Cardiac muscle cell (in vitro differentiated cells and primary cell): ENCODE data around the gene XIRP2. TPM values are rescaled to one million over a fixed set of nuclear protein-coding genes. Genes with fewer than 3 reads are reported as not detected.

ENCODE experiments used
- DNase-seq, 2 donors: peaks; one replicate each; pipeline versions ENCODE4 v3.0.0 to v3.0.0-alpha.2; 2010 to 2017; ENCODE audit warnings: low read depth in 1 of 2, low spot score in 1 of 2
- H3K27ac ChIP-seq: fragments of 200-600 bp; sonication (generic); 2 replicates; pipeline ENCODE4 v1.5.1; 2016
- H3K27me3 ChIP-seq: fragments of 200-600 bp; sonication (generic); 2 replicates; pipeline ENCODE4 v1.6.0; 2016; ENCODE audit warnings: control low read depth
- H3K36me3 ChIP-seq: fragments of 200-600 bp; sonication (generic); 2 replicates; pipeline ENCODE4 v1.5.1; 2016; ENCODE audit warnings: control low read depth
- H3K4me1 ChIP-seq: fragments of 200-600 bp; sonication (generic); 2 replicates; pipeline ENCODE4 v1.8.1; 2017; ENCODE audit warnings: low read depth, mild to moderate bottlenecking, mixed run types
- H3K4me3 ChIP-seq: fragments of 200-600 bp; sonication (generic); 2 replicates; pipeline ENCODE4 v1.5.1; 2016; ENCODE audit warnings: mild to moderate bottlenecking
- H3K9me3 ChIP-seq: fragments of 200-600 bp; sonication (generic); 2 replicates; pipeline ENCODE4 v1.5.1; 2017; ENCODE audit warnings: low read depth, mild to moderate bottlenecking, control low read depth
- CTCF ChIP-seq: IDR thresholded peaks from 2 replicates; pipeline ENCODE4 v1.5.1; 2012; ENCODE audit warnings: low read depth, mild to moderate bottlenecking, low read length
- polyA plus RNA-seq: library from polyadenylated mRNA; unstranded; fragments of >200 nt; fragmentation: Nextera tagmentation; extraction: Ambion mirVana; gene quantifications from 2 replicates; pipeline ENCODE4 v1.2.1, GENCODE V29; 2016
- total RNA-seq: library from RNA; depleted of rRNA; stranded (reverse); fragments of >200 nt; gene quantifications from 2 replicates; pipeline ENCODE4 v1.2.3, GENCODE V29; 2016

Gene XIRP2
- total and polyA plus RNA-seq, 2 experiments from 2014 or later: 0.51 to 0.59 TPM

- H3K4me1 ChIP-seq: no peaks in the 10 kb centered on the region
- no peak for DNase-seq
- TF ChIP-seq CTCF: no peak
- H3K36me3 ChIP-seq: no peaks in the 10 kb centered on the region
- no peaks in the 10 kb centered on the region for H3K9me3 ChIP-seq
- no peak overlapping the region for H3K4me3 ChIP-seq
- H3K27ac ChIP-seq: no peak overlapping the region
- no peaks in the 10 kb centered on the region for H3K27me3 ChIP-seq
Observed at GRCh38 chr2:166867874-166868514, 20.3 kb upstream of the XIRP2 start.

- no peak for DNase-seq
- no peak overlapping the region for H3K27ac ChIP-seq
- no peaks in the 10 kb centered on the region for H3K9me3 ChIP-seq
- H3K4me3 ChIP-seq: no peak overlapping the region
- TF ChIP-seq CTCF: no peak
- no peaks in the 10 kb centered on the region for H3K4me1 ChIP-seq
- no peaks in the 10 kb centered on the region for H3K36me3 ChIP-seq
- no peaks in the 10 kb centered on the region for H3K27me3 ChIP-seq
Observed at GRCh38 chr2:166870346-166870745, 17.9 kb upstream of the XIRP2 start.

- Histone ChIP-seq H3K9me3 (no peaks in the 10 kb centered on the region), H3K4me1 (no peaks in the 10 kb centered on the region), H3K36me3 (no peaks in the 10 kb centered on the region), H3K4me3 (no peak overlapping the region), H3K27ac (no peak overlapping the region), H3K27me3 (no peaks in the 10 kb centered on the region)
- no peak for DNase-seq
- TF ChIP-seq CTCF: no peak
Observed at GRCh38 chr2:166881177-166881576, 7.1 kb upstream of the XIRP2 start.

GRCh38 chr2:166882851-166883250 is 5.4 kb upstream of the XIRP2 start:
- no peaks in the 10 kb centered on the region for H3K4me1 ChIP-seq

GRCh38 chr2:166891727-166892126 is 3.4 kb downstream of the XIRP2 start:
- Histone ChIP-seq H3K4me1 (no peaks in the 10 kb centered on the region), H3K9me3 (no peaks in the 10 kb centered on the region), H3K27me3 (no peaks in the 10 kb centered on the region), H3K27ac (no peak overlapping the region), H3K36me3 (no peaks in the 10 kb centered on the region), H3K4me3 (no peak overlapping the region)
- TF ChIP-seq CTCF: no peak
- no peak for DNase-seq

More at GRCh38 chr2:166882851-166883250, 5.4 kb upstream of the XIRP2 start:
- H3K9me3 ChIP-seq: no peaks in the 10 kb centered on the region
- H3K27ac ChIP-seq: no peak overlapping the region
- no peaks in the 10 kb centered on the region for H3K36me3 ChIP-seq
- no peak for TF ChIP-seq CTCF
- no peak for DNase-seq
- H3K27me3 ChIP-seq: no peaks in the 10 kb centered on the region
- H3K4me3 ChIP-seq: no peak overlapping the region

- Histone ChIP-seq H3K4me1 (no peaks in the 10 kb centered on the region), H3K36me3 (no peaks in the 10 kb centered on the region), H3K9me3 (no peaks in the 10 kb centered on the region), H3K27ac (no peak overlapping the region), H3K27me3 (no peaks in the 10 kb centered on the region), H3K4me3 (no peak overlapping the region)
- TF ChIP-seq CTCF: no peak
- DNase-seq: no peak
Observed at GRCh38 chr2:166892397-166892796, 4.1 kb downstream of the XIRP2 start.
